Neural progenitor cell (in vitro differentiated cells): ENCODE data around the gene MRM1. TPM values are rescaled to one million over a fixed set of nuclear protein-coding genes. Genes with fewer than 3 reads are reported as not detected.

ENCODE experiments used
- DNase-seq: peaks from one replicate; pipeline ENCODE4 v3.0.0-alpha.2; 2016; ENCODE audit warnings: low spot score
- H2AFZ ChIP-seq: fragments of 200-600 bp; sonication (generic); replicated peaks from 2 replicates; pipeline ENCODE4 v1.6.1; 2016; ENCODE audit warnings: antibody characterized with exemption
- H3F3A ChIP-seq: fragments of 200-600 bp; sonication (generic); 2 replicates; pipeline ENCODE4 v1.6.1; 2016; ENCODE audit warnings: antibody characterized with exemption, low read depth
- H3K27ac ChIP-seq: fragments of 200-600 bp; sonication (generic); 2 replicates; pipeline ENCODE4 v1.5.1; 2016; ENCODE audit warnings: mild to moderate bottlenecking
- H3K27me3 ChIP-seq: fragments of 200-600 bp; sonication (generic); 2 replicates; pipeline ENCODE4 v1.6.1; 2016; ENCODE audit warnings: mild to moderate bottlenecking, moderate library complexity
- H3K36me3 ChIP-seq: fragments of 200-600 bp; sonication (generic); 2 replicates; pipeline ENCODE4 v1.5.1; 2016
- H3K4me1 ChIP-seq: fragments of 200-600 bp; sonication (generic); 2 replicates; pipeline ENCODE4 v1.6.1; 2016; ENCODE audit warnings: mixed run types
- H3K4me2 ChIP-seq: fragments of 200-600 bp; sonication (generic); 2 replicates; pipeline ENCODE4 v1.6.1; 2016
- H3K4me3 ChIP-seq: fragments of 200-600 bp; sonication (generic); 2 replicates; pipeline ENCODE4 v1.5.1; 2016
- H3K79me2 ChIP-seq: fragments of 200-600 bp; sonication (generic); 2 replicates; pipeline ENCODE4 v1.6.1; 2016; ENCODE audit warnings: low read depth
- H3K9ac ChIP-seq: fragments of 200-600 bp; sonication (generic); 2 replicates; pipeline ENCODE4 v1.6.1; 2016
- H3K9me3 ChIP-seq: fragments of 200-600 bp; sonication (generic); 2 replicates; pipeline ENCODE4 v1.5.1; 2016; ENCODE audit warnings: low read depth
- H4K20me1 ChIP-seq: fragments of 200-600 bp; sonication (generic); 2 replicates; pipeline ENCODE4 v1.6.1; 2016; ENCODE audit warnings: low read depth
- H3K27ac Mint-ChIP-seq: 3 replicates; pipeline ENCODE4 v1.8.0; 2021; ENCODE audit warnings: mixed read lengths
- H3K27me3 Mint-ChIP-seq: 2 replicates; pipeline ENCODE4 v1.8.0; 2022; ENCODE audit warnings: low read depth, mild to moderate bottlenecking, inconsistent platforms, moderate library complexity, mixed read lengths; ENCODE audit not compliant: insufficient read depth
- H3K36me3 Mint-ChIP-seq: 3 replicates; pipeline ENCODE4 v1.8.0; 2021; ENCODE audit warnings: mixed read lengths
- H3K4me1 Mint-ChIP-seq: 3 replicates; pipeline ENCODE4 v1.8.0; 2021; ENCODE audit warnings: mixed read lengths
- H3K4me3 Mint-ChIP-seq: 3 replicates; pipeline ENCODE4 v1.8.0; 2021; ENCODE audit warnings: mild to moderate bottlenecking, moderate library complexity, mixed read lengths
- H3K9me3 Mint-ChIP-seq: 3 replicates; pipeline ENCODE4 v1.8.0; 2020; ENCODE audit warnings: mixed read lengths
- CTCF ChIP-seq: fragments of 200-600 bp; sonication (generic); IDR thresholded peaks from 2 replicates; pipeline ENCODE4 v1.5.1; 2017; ENCODE audit warnings: antibody characterized with exemption, mild to moderate bottlenecking
- EZH2 ChIP-seq: fragments of 200-600 bp; sonication (generic); IDR thresholded peaks from 2 replicates; pipeline ENCODE4 v1.6.1; 2017; ENCODE audit warnings: antibody characterized with exemption, mild to moderate bottlenecking, moderate library complexity
- EZH2phosphoT487 ChIP-seq: fragments of 200-600 bp; sonication (generic); IDR thresholded peaks from 2 replicates; pipeline ENCODE4 v1.6.1; 2017; ENCODE audit warnings: antibody characterized with exemption
- total RNA-seq: library from RNA; depleted of rRNA; stranded (reverse); fragments of >200 nt; gene quantifications from 2 replicates; pipeline ENCODE4 v1.2.3, GENCODE V29; 2015; ENCODE audit warnings: low replicate concordance

MRM1 gene
- total RNA-seq, 1 donor from 2014 or later, result 0.65 TPM

- H3K9me3 Mint-ChIP-seq, result no peaks in the 10 kb centered on the region
- Histone ChIP-seq H3K27ac (no peak overlapping the region), H3F3A (peaks cover 3% of the 10 kb centered on the region), H3K79me2 (no peaks in the 10 kb centered on the region), H3K4me1 (no peaks in the 10 kb centered on the region), H3K9me3 (no peaks in the 10 kb centered on the region), H3K4me2 (no peak overlapping the region), H3K36me3 (peaks cover 16% of the 10 kb centered on the region), H3K4me3 (no peak overlapping the region), H3K9ac (no peak overlapping the region), H2AFZ (no peak overlapping the region), H3K27me3 (no peaks in the 10 kb centered on the region), H4K20me1 (peaks cover 8% of the 10 kb centered on the region)
- no peaks in the 10 kb centered on the region for H3K4me1 Mint-ChIP-seq
- H3K27me3 Mint-ChIP-seq, result no peaks in the 10 kb centered on the region
- H3K27ac Mint-ChIP-seq, result no peak overlapping the region
- no peak for TF ChIP-seq CTCF
- no peak for TF ChIP-seq EZH2
- no peak for TF ChIP-seq EZH2phosphoT487
- peaks cover 27% of the 10 kb centered on the region for H3K36me3 Mint-ChIP-seq
- DNase-seq, result no peak
- H3K4me3 Mint-ChIP-seq, result no peak overlapping the region
These were observed 17.6 kb upstream of the MRM1 start for GRCh38 chr17:36583787-36584186.

DNA sequence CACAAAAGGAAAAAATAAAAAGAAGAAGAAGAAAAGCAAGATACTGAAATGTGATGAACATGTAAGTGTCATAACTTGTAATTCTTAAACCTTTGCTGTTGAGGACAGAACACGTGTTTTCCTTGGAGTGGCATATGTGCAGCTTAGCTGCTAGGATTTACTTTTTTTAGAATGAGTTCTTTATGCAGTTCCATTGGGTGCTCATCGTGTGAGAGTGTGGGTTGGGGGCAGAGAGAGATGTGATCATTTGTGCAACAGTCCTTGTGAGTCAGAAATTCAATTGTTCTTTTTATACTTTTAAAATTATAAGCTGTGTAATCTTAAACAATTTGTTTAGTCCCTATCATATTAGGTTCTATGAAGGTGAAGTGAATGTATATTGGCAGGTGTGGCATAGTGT lies 15.2 kb upstream of the MRM1 start:
- no peaks in the 10 kb centered on the region for H3K9me3 Mint-ChIP-seq
- DNase-seq, result no peak
- H3K27ac Mint-ChIP-seq, result no peak overlapping the region
- H3K4me1 Mint-ChIP-seq, result peaks cover 2% of the 10 kb centered on the region
- Histone ChIP-seq H2AFZ (no peak overlapping the region), H3K27ac (no peak overlapping the region), H3K9me3 (no peaks in the 10 kb centered on the region), H3F3A (peaks cover 26% of the 10 kb centered on the region), H3K36me3 (peaks cover 10% of the 10 kb centered on the region), H4K20me1 (peaks cover 13% of the 10 kb centered on the region), H3K27me3 (no peaks in the 10 kb centered on the region), H3K79me2 (no peaks in the 10 kb centered on the region), H3K4me2 (no peak overlapping the region), H3K9ac (no peak overlapping the region), H3K4me3 (no peak overlapping the region), H3K4me1 (peaks cover 2% of the 10 kb centered on the region)
- TF ChIP-seq EZH2, result no peak
- TF ChIP-seq EZH2phosphoT487, result no peak
- no peak for TF ChIP-seq CTCF
- no peaks in the 10 kb centered on the region for H3K27me3 Mint-ChIP-seq
- no peak overlapping the region for H3K4me3 Mint-ChIP-seq
- H3K36me3 Mint-ChIP-seq, result peaks cover 15% of the 10 kb centered on the region

DNA sequence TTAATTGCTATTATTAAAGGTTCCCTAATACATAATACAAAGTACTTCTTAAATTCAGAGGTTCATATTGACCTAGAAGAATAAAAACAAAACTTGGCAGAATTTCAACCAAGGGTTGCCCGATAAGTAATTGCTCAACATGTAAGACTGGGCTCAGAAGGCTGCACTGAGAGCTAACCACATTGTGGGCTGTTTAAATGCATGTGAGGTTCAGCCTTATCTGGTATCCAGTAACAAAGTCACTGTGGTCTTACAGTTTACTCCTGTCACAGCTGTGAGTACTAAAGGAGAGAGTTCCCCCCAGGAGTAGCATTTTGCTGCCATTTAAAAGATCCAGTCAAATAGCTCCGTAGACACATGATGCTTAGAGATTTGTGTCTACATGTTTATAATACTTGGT lies 11.3 kb upstream of the MRM1 start:
- no peak overlapping the region for H3K4me2 ChIP-seq
- H3K27ac ChIP-seq, result no peak overlapping the region
- Mint-ChIP-seq H3K4me3 (no peak overlapping the region), H3K27ac (no peak overlapping the region), H3K36me3 (peaks cover 12% of the 10 kb centered on the region), H3K27me3 (peaks cover 3% of the 10 kb centered on the region), H3K4me1 (peaks cover 22% of the 10 kb centered on the region), H3K9me3 (no peaks in the 10 kb centered on the region)
- H3F3A ChIP-seq, result peaks cover 34% of the 10 kb centered on the region
- no peak for DNase-seq
- H3K27me3 ChIP-seq, result no peaks in the 10 kb centered on the region
- no peak overlapping the region for H3K9ac ChIP-seq
- TF ChIP-seq EZH2 (no peak), CTCF (no peak), EZH2phosphoT487 (no peak)
- no peaks in the 10 kb centered on the region for H3K9me3 ChIP-seq
- H3K79me2 ChIP-seq, result peaks cover 19% of the 10 kb centered on the region
- peaks cover 23% of the 10 kb centered on the region for H4K20me1 ChIP-seq
- no peak overlapping the region for H2AFZ ChIP-seq
- peaks cover 7% of the 10 kb centered on the region for H3K36me3 ChIP-seq
- H3K4me1 ChIP-seq, result peaks cover 20% of the 10 kb centered on the region
- no peak overlapping the region for H3K4me3 ChIP-seq
